CD4-positive, alpha-beta T cell (primary cell): Measurements from ENCODE around the gene PPM1H. TPM values are rescaled to one million over a fixed set of nuclear protein-coding genes. Genes with fewer than 3 reads are reported as not detected.
"Not testable (repeated sequence)": the region's sequence is repeated elsewhere in the genome, so short reads cannot be mapped to it uniquely, and the experiment has no call there.

Source experiments
- ATAC-seq: fragments of 200-7000 bp; cut with Tn5 transposase; one replicate; pipeline ENCODE4 v1.10.0; 2022; ENCODE audit warnings: mild to moderate bottlenecking; ENCODE audit not compliant: poor library complexity
- CTCF ChIA-PET: fragments of 350-600 bp; sonication (Branson Sonifier 250); formaldehyde crosslinking; loops from one replicate; lab custom pipeline; 2021; ENCODE audit warnings: antibody characterized with exemption, inconsistent platforms; lab: Charles Lee
- POLR2A ChIA-PET: fragments of 350-600 bp; sonication (Branson Sonifier 250); formaldehyde crosslinking; loops from one replicate; lab custom pipeline; 2021; ENCODE audit warnings: antibody characterized with exemption, inconsistent platforms; lab: Charles Lee
- DNase-seq, 14 experiments: peaks; one replicate each; pipeline ENCODE4 v3.0.0-alpha.2; 2013 to 2020; ENCODE audit warnings: mixed read lengths in 2 of 14
- H3K27ac ChIP-seq, 2 donors: one replicate each; pipeline versions ENCODE4 v1.5.1 to v1.7.0; 2013; ENCODE audit warnings: low read length in 2 of 2, low read depth in 1 of 2, mild to moderate bottlenecking in 1 of 2
- H3K27me3 ChIP-seq, 2 experiments: 1 replicate in 1 of 2; 2 replicates in 1 of 2; pipeline versions ENCODE4 v1.6.1 to v1.7.0; 2013; ENCODE audit warnings: low read length in 2 of 2, control low read depth in 1 of 2, mild to moderate bottlenecking in 1 of 2, moderate library complexity in 1 of 2; ENCODE audit not compliant: insufficient read depth in 2 of 2, control insufficient read depth in 1 of 2
- H3K36me3 ChIP-seq: one replicate; pipeline ENCODE4 v1.6.1; 2013; ENCODE audit warnings: low read length, control low read depth; ENCODE audit not compliant: insufficient read depth
- H3K4me1 ChIP-seq: one replicate; pipeline ENCODE4 v1.6.1; 2013; ENCODE audit warnings: low read length, control low read depth; ENCODE audit not compliant: insufficient read depth
- H3K4me3 ChIP-seq: one replicate; pipeline ENCODE4 v1.5.1; 2013; ENCODE audit warnings: mild to moderate bottlenecking, low read length, moderate library complexity
- H3K9me3 ChIP-seq, 2 experiments: 1 replicate in 1 of 2; 2 replicates in 1 of 2; pipeline versions ENCODE4 v1.6.1 to v1.7.0; 2013; ENCODE audit warnings: low read length in 2 of 2, mild to moderate bottlenecking in 2 of 2, control low read depth in 1 of 2, moderate library complexity in 1 of 2; ENCODE audit not compliant: control insufficient read depth in 1 of 2, insufficient read depth in 1 of 2
- H3K27ac Mint-ChIP-seq: one replicate; pipeline ENCODE4 v1.8.0; 2020; ENCODE audit warnings: mixed read lengths
- H3K27me3 Mint-ChIP-seq: one replicate; pipeline ENCODE4 v1.8.0; 2021; ENCODE audit warnings: mixed read lengths
- H3K36me3 Mint-ChIP-seq: one replicate; pipeline ENCODE4 v1.8.0; 2021; ENCODE audit warnings: low read depth, mixed read lengths
- H3K4me1 Mint-ChIP-seq: one replicate; pipeline ENCODE4 v1.8.0; 2021; ENCODE audit warnings: low read depth, mixed read lengths
- H3K4me3 Mint-ChIP-seq: one replicate; pipeline ENCODE4 v1.8.0; 2020; ENCODE audit warnings: mild to moderate bottlenecking, mixed read lengths
- H3K9me3 Mint-ChIP-seq: one replicate; pipeline ENCODE4 v1.8.0; 2020; ENCODE audit warnings: mixed read lengths
- intact Hi-C, 2 experiments: fragments of 100-400 bp; cut with DNase I in 1 of 2; cut with micrococcal nuclease in 1 of 2; formaldehyde crosslinking; loops; one replicate each; pipeline versions ENCODE4 v1.15.1 to v1.9.0; 2023 to 2025; cut with DNase I, micrococcal nuclease
- total RNA-seq, 174 experiments: library from RNA in 2 of 174; stranded (reverse) in 2 of 174; gene quantifications; one replicate each; pipeline ENCODE4 v1.2.3 and lab custom pipeline; 2021 to 2026
- TF ChIP-seq, protein P1 (sequence below): fragments of 200-600 bp; IDR thresholded peaks from one replicate; pipeline ENCODE4 v1.8.0; 2022; ENCODE audit warnings: antibody characterized with exemption, mild to moderate bottlenecking

The PPM1H gene
- total RNA-seq, 2 experiments from 2014 or later = not detected

DNA sequence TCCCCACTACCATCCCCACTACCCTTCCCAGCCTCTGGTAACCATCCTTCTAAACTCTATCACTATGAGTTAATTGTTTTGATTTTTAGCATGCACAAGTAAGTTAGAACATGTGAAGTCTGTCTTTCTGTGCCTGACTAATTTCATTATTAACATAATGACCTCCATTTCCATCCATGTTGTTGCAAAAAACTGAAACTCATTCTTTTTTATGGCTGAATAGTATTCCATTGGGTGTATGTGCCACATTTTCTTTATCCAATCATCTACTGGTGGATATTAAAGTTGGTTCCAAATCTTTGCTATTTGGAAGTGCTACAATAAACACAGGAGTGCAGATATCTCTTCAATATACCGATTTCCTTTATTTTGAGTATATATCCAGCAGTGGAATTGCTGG is 13.2 kb upstream of the PPM1H start:
- Histone ChIP-seq H3K4me3 (no peak overlapping the region), H3K27ac (no peak overlapping the region), H3K9me3 (no peaks in the 10 kb centered on the region), H3K27me3 (peaks cover 0 to under 1% of the 10 kb centered on the region in 2 experiments), H3K36me3 (no peaks in the 10 kb centered on the region), H3K4me1 (no peaks in the 10 kb centered on the region)
- Mint-ChIP-seq H3K4me3 (no peak overlapping the region), H3K36me3 (no peaks in the 10 kb centered on the region), H3K9me3 (no peaks in the 10 kb centered on the region), H3K4me1 (no peaks in the 10 kb centered on the region), H3K27ac (no peak overlapping the region), H3K27me3 (peaks cover 20% of the 10 kb centered on the region)
- TF ChIP-seq, protein P1, sequence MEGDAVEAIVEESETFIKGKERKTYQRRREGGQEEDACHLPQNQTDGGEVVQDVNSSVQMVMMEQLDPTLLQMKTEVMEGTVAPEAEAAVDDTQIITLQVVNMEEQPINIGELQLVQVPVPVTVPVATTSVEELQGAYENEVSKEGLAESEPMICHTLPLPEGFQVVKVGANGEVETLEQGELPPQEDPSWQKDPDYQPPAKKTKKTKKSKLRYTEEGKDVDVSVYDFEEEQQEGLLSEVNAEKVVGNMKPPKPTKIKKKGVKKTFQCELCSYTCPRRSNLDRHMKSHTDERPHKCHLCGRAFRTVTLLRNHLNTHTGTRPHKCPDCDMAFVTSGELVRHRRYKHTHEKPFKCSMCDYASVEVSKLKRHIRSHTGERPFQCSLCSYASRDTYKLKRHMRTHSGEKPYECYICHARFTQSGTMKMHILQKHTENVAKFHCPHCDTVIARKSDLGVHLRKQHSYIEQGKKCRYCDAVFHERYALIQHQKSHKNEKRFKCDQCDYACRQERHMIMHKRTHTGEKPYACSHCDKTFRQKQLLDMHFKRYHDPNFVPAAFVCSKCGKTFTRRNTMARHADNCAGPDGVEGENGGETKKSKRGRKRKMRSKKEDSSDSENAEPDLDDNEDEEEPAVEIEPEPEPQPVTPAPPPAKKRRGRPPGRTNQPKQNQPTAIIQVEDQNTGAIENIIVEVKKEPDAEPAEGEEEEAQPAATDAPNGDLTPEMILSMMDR = no peak
- POLR2A ChIA-PET = no interaction called here
- ATAC-seq = no peak
- CTCF ChIA-PET = interaction anchor here (0.6 kb wide), 1 partner anchor 9 kb away, joined by 3 read pairs; no protein-coding TSS in a partner anchor
- no peak for DNase-seq
- intact Hi-C loops = no loop called here

- H3K27ac ChIP-seq = no peak overlapping the region
- H3K9me3 ChIP-seq = no peaks in the 10 kb centered on the region
- H3K4me3 ChIP-seq = no peak overlapping the region
- no peaks in the 10 kb centered on the region for H3K36me3 Mint-ChIP-seq
- H3K4me1 Mint-ChIP-seq = no peaks in the 10 kb centered on the region
- intact Hi-C loops = no loop called here
- peaks cover 23% of the 10 kb centered on the region for H3K27me3 Mint-ChIP-seq
- H3K36me3 ChIP-seq = no peaks in the 10 kb centered on the region
- no peaks in the 10 kb centered on the region for H3K9me3 Mint-ChIP-seq
- DNase-seq (no peak), ATAC-seq (no peak)
- TF ChIP-seq, protein P1 = no peak
- no peak overlapping the region for H3K4me3 Mint-ChIP-seq
- no peaks in the 10 kb centered on the region for H3K27me3 ChIP-seq
- POLR2A ChIA-PET = no interaction called here
- CTCF ChIA-PET = no interaction called here
- no peak overlapping the region for H3K27ac Mint-ChIP-seq
- H3K4me1 ChIP-seq = no peaks in the 10 kb centered on the region
Observed at GRCh38 chr12:62947364-62947763, 12.4 kb upstream of the PPM1H start.

DNA sequence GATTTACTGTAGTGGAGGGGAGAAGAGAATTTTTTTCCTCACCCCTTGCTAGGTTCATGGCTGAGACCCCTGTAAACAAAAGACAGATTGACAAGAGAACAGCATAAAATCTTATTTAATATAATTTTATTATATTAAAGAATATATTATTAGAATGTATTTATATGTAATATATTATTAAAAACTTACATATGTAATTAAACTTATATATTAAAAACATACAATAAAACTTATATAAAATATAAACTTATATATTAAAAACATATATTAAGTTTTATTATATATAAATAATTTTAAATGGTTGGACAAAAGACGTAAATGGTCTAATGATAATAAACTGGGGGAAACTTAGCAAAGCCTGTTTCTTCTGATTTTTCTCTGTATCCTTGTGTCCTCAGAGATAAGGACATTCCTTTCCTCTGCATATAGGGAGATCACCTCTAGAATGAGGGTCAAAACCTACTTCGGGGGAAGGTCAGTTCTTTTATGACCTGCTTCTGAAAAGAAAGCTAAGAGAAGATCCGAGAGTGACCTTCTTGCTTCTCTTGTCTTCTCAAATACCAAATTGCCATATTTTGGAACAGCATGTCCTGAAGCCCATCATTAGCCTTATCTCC is 8.9 kb upstream of the PPM1H start:
- Histone ChIP-seq H3K27ac (no peak overlapping the region), H3K9me3 (no peaks in the 10 kb centered on the region), H3K4me3 (no peak overlapping the region), H3K36me3 (no peaks in the 10 kb centered on the region), H3K27me3 (no peaks in the 10 kb centered on the region), H3K4me1 (no peaks in the 10 kb centered on the region)
- H3K4me1 Mint-ChIP-seq = no peaks in the 10 kb centered on the region
- DNase-seq = no peak
- ATAC-seq = no peak
- intact Hi-C loops = no loop called here
- ChIA-PET CTCF (no interaction called here), POLR2A (no interaction called here)
- peaks cover 23% of the 10 kb centered on the region for H3K27me3 Mint-ChIP-seq
- H3K4me3 Mint-ChIP-seq = no peak overlapping the region
- TF ChIP-seq, protein P1 = no peak
- H3K36me3 Mint-ChIP-seq = no peaks in the 10 kb centered on the region
- H3K27ac Mint-ChIP-seq = no peak overlapping the region
- no peaks in the 10 kb centered on the region for H3K9me3 Mint-ChIP-seq

GRCh38 chr12:62942316-62942715 is 7.4 kb upstream of the PPM1H start:
- H3K4me1 Mint-ChIP-seq, H3K9me3 Mint-ChIP-seq, DNase-seq, H3K4me3 ChIP-seq, intact Hi-C loops, H3K4me1 ChIP-seq, ATAC-seq, H3K4me3 Mint-ChIP-seq, H3K36me3 Mint-ChIP-seq, CTCF ChIA-PET, H3K27ac Mint-ChIP-seq, H3K27me3 ChIP-seq, POLR2A ChIA-PET, H3K36me3 ChIP-seq, H3K9me3 ChIP-seq, H3K27ac ChIP-seq: not testable (repeated sequence)
- peaks cover 26% of the 10 kb centered on the region for H3K27me3 Mint-ChIP-seq
